Hematopoietic multipotent progenitor cell treated with erythropoietin and hydrocortisone succinate and interleukin-3 and kit ligand, for 8 days (in vitro differentiated cells): ENCODE measurements around the gene TMEM161A.
"Not testable (repeated sequence)": the region's sequence is repeated elsewhere in the genome, so short reads cannot be mapped to it uniquely, and the experiment has no call there.

ENCODE experiments used
- DNase-seq: peaks from one replicate; pipeline ENCODE4 v3.0.0-alpha.2; 2015

TMEM161A gene

GRCh38 chr19:19120308-19121231, 17.7 kb downstream of the TMEM161A start:
- peak; percentile 50 for DNase-seq

GRCh38 chr19:19119325-19120237, 18.7 kb downstream of the TMEM161A start:
- DNase-seq: no peak

- DNase-seq: peak; percentile 62
These were observed 22.3 kb downstream of the TMEM161A start for GRCh38 chr19:19115954-19116353.

GRCh38 chr19:19113040-19113626, 25.1 kb downstream of the TMEM161A start:
- DNase-seq: peak; percentile 44

- no peak for DNase-seq
These were observed 26.2 kb downstream of the TMEM161A start for GRCh38 chr19:19111967-19112580.

GRCh38 chr19:19111136-19111835, 27.0 kb downstream of the TMEM161A start:
- no peak for DNase-seq

GRCh38 chr19:19110410-19111135, 27.7 kb downstream of the TMEM161A start:
- DNase-seq: peak; percentile 35

- DNase-seq: no peak
These were observed 28.7 kb downstream of the TMEM161A start for GRCh38 chr19:19109601-19110000.

GRCh38 chr19:19107654-19108053, 30.6 kb downstream of the TMEM161A start:
- no peak for DNase-seq

GRCh38 chr19:19106938-19107337, 31.3 kb downstream of the TMEM161A start:
- not testable (repeated sequence) for DNase-seq

GRCh38 chr19:19106056-19106551, 32.2 kb downstream of the TMEM161A start:
- DNase-seq: no peak

- DNase-seq: peak; percentile 4
These were observed 32.8 kb downstream of the TMEM161A start for GRCh38 chr19:19105365-19106055.

GRCh38 chr19:19103167-19103566, 35.1 kb downstream of the TMEM161A start:
- no peak for DNase-seq

- not testable (repeated sequence) for DNase-seq
These were observed 35.7 kb downstream of the TMEM161A start for GRCh38 chr19:19102566-19102965.

- DNase-seq: no peak
These were observed 36.7 kb downstream of the TMEM161A start for GRCh38 chr19:19101540-19101939.

- no peak for DNase-seq
These were observed 39.3 kb downstream of the TMEM161A start for GRCh38 chr19:19098703-19099632.

- DNase-seq: no peak
These were observed 40.1 kb downstream of the TMEM161A start for GRCh38 chr19:19098084-19098702.
